Measurements from ENCODE around the gene MKKS. TPM values are rescaled to one million over a fixed set of nuclear protein-coding genes. Genes with fewer than 3 reads are reported as not detected.

MKKS gene
- total RNA-seq, 1 experiment from 2014 or later, result 20.9 TPM

GRCh38 chr20:10388597-10388996, 45.4 kb downstream of the MKKS start:
- no peak for ATAC-seq
- H3K36me3 Mint-ChIP-seq, result no peaks in the 10 kb centered on the region; the same call in 1 of the 2 replicates
- no peak overlapping the region for H3K4me3 Mint-ChIP-seq
- H3K27me3 Mint-ChIP-seq (ENCODE audit: low read depth), result no peaks in the 10 kb centered on the region; the same call in 1 of the 2 replicates
- H3K9me3 Mint-ChIP-seq, result peaks cover 25% of the 10 kb centered on the region
- DNase-seq (ENCODE audit: low spot score), result no peak
- H3K4me1 Mint-ChIP-seq, result peaks cover 3% of the 10 kb centered on the region; the same call in 1 of the 2 replicates
- H3K27ac Mint-ChIP-seq, result no peak overlapping the region
- ChIA-PET POLR2A (no interaction called here), CTCF (no interaction called here)
- TF ChIP-seq ZNF317 (CRISPR knock-in tag; IDR thresholded peaks at IDR 0.05; ENCODE audit: borderline replicate concordance, low read depth) (no peak), ARID4B (CRISPR knock-in tag; IDR thresholded peaks at IDR 0.05; ENCODE audit: borderline replicate concordance) (no peak), TEAD1 (CRISPR knock-in tag; IDR thresholded peaks at IDR 0.05) (no peak)
- TF ChIP-seq, protein P1, sequence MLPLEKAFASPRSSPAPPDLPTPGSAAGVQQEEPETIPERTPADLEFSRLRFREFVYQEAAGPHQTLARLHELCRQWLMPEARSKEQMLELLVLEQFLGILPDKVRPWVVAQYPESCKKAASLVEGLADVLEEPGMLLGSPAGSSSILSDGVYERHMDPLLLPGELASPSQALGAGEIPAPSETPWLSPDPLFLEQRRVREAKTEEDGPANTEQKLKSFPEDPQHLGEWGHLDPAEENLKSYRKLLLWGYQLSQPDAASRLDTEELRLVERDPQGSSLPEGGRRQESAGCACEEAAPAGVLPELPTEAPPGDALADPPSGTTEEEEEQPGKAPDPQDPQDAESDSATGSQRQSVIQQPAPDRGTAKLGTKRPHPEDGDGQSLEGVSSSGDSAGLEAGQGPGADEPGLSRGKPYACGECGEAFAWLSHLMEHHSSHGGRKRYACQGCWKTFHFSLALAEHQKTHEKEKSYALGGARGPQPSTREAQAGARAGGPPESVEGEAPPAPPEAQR (CRISPR knock-in tag; IDR thresholded peaks at IDR 0.05), result no peak
- TF ChIP-seq, protein P2, sequence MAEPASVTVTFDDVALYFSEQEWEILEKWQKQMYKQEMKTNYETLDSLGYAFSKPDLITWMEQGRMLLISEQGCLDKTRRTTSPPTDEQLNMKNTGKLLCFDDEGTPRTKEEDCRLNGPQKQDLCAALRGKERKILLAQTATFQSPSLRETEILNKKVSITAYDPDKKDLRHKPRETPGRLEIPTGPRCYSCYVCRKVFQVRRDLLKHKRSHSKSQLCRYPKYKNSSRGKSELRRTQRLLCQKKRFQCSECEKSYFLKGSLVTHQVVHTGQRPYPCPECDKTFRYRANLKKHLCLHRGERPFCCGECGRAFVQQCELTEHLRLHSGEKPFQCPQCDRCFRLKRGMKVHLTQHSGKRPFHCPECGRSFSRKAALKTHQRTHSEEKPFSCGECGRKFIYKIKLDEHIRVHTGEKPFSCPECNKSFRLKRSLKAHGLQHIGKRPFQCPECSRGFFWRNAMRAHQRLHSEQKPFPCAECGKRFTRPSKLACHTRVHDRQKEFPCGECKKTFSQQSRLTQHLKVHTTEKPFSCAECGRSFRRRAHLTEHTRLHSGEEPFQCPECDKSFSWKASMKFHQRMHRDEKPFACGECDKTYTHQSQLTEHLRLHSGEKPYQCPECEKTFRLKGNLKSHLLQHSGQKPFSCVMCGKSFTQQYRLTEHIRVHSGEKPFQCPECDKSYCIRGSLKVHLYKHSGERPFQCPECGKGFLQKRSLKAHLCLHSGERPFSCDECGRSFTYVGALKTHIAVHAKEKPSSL (CRISPR knock-in tag; conservative IDR thresholded peaks at IDR 0.05), result no peak

DNA sequence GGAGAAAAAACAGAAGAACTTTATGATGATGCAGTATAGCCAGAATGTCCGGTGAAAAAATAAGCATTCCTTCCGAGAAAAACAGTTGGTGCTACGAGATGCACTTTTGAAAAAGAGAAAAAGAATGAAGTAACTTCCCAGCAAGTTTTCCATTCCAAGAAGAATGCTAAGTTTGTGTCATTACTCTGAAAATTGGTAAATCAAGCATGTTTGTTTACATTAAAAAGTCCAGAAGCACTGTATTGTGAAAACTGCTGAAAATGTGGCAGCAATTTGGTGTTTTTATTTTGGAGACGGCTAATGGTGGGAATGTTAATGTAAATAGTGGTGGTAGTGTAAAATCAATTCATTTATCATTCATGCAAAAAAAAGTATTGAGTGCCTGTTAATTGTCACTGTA, 46.3 kb downstream of the MKKS start:
- Mint-ChIP-seq H3K4me1 (peaks cover 3% of the 10 kb centered on the region; the same call in 1 of the 2 replicates), H3K27ac (no peak overlapping the region), H3K27me3 (ENCODE audit: low read depth) (no peaks in the 10 kb centered on the region; the same call in 1 of the 2 replicates), H3K36me3 (no peaks in the 10 kb centered on the region; the same call in 1 of the 2 replicates), H3K4me3 (no peak overlapping the region), H3K9me3 (peaks cover 25% of the 10 kb centered on the region)
- ATAC-seq (no peak), DNase-seq (ENCODE audit: low spot score) (no peak)
- POLR2A ChIA-PET, result no interaction called here
- CTCF ChIA-PET, result no interaction called here
- TF ChIP-seq SP1 (CRISPR knock-in tag; conservative IDR thresholded peaks at IDR 0.05), result no peak
- no peak for TF ChIP-seq KAT7 (CRISPR knock-in tag; IDR thresholded peaks at IDR 0.05; ENCODE audit: borderline replicate concordance)
- no peak for TF ChIP-seq IRF2 (CRISPR knock-in tag; IDR thresholded peaks at IDR 0.05; ENCODE audit: borderline replicate concordance, low read depth)
- TF ChIP-seq CBFB (CRISPR knock-in tag; IDR thresholded peaks at IDR 0.05; ENCODE audit: low read depth), result no peak
- TF ChIP-seq RELA (CRISPR knock-in tag; IDR thresholded peaks at IDR 0.05; ENCODE audit: borderline replicate concordance), result no peak
- no peak for TF ChIP-seq ZNF138 (CRISPR knock-in tag; conservative IDR thresholded peaks at IDR 0.05)
- TF ChIP-seq, protein P3, sequence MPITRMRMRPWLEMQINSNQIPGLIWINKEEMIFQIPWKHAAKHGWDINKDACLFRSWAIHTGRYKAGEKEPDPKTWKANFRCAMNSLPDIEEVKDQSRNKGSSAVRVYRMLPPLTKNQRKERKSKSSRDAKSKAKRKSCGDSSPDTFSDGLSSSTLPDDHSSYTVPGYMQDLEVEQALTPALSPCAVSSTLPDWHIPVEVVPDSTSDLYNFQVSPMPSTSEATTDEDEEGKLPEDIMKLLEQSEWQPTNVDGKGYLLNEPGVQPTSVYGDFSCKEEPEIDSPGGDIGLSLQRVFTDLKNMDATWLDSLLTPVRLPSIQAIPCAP (CRISPR knock-in tag; IDR thresholded peaks at IDR 0.05), result no peak
- no peak for TF ChIP-seq MLX (CRISPR knock-in tag; IDR thresholded peaks at IDR 0.05)
- no peak for TF ChIP-seq E2F5 (CRISPR knock-in tag; IDR thresholded peaks at IDR 0.05)
- TF ChIP-seq CREB1 (CRISPR knock-in tag; IDR thresholded peaks at IDR 0.05), result no peak
- no peak for TF ChIP-seq SMAD3 (CRISPR knock-in tag; IDR thresholded peaks at IDR 0.05; ENCODE audit: borderline replicate concordance)
- no peak for TF ChIP-seq ZNF416 (CRISPR knock-in tag; IDR thresholded peaks at IDR 0.05)
- no peak for TF ChIP-seq NFYB (CRISPR knock-in tag; conservative IDR thresholded peaks at IDR 0.05; ENCODE audit: low read depth)
- TF ChIP-seq, protein P4, sequence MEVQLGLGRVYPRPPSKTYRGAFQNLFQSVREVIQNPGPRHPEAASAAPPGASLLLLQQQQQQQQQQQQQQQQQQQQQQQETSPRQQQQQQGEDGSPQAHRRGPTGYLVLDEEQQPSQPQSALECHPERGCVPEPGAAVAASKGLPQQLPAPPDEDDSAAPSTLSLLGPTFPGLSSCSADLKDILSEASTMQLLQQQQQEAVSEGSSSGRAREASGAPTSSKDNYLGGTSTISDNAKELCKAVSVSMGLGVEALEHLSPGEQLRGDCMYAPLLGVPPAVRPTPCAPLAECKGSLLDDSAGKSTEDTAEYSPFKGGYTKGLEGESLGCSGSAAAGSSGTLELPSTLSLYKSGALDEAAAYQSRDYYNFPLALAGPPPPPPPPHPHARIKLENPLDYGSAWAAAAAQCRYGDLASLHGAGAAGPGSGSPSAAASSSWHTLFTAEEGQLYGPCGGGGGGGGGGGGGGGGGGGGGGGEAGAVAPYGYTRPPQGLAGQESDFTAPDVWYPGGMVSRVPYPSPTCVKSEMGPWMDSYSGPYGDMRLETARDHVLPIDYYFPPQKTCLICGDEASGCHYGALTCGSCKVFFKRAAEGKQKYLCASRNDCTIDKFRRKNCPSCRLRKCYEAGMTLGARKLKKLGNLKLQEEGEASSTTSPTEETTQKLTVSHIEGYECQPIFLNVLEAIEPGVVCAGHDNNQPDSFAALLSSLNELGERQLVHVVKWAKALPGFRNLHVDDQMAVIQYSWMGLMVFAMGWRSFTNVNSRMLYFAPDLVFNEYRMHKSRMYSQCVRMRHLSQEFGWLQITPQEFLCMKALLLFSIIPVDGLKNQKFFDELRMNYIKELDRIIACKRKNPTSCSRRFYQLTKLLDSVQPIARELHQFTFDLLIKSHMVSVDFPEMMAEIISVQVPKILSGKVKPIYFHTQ (CRISPR knock-in tag; IDR thresholded peaks at IDR 0.05), result no peak
- no peak for TF ChIP-seq USF2 (CRISPR knock-in tag; IDR thresholded peaks at IDR 0.05)
- TF ChIP-seq OVOL2 (CRISPR knock-in tag; IDR thresholded peaks at IDR 0.05; ENCODE audit: borderline replicate concordance), result no peak

Data from WTC11 (cell line).